H1 (cell line): ENCODE measurements around the gene THSD1. TPM values are rescaled to one million over a fixed set of nuclear protein-coding genes. Genes with fewer than 3 reads are reported as not detected.
"Not testable (repeated sequence)": the region's sequence is repeated elsewhere in the genome, so short reads cannot be mapped to it uniquely, and the experiment has no call there.

ENCODE experiments used
- CTCF ChIA-PET: fragments of 300-600 bp; sonication (Branson Sonifier 250); formaldehyde crosslinking; loops from one replicate; lab custom pipeline; 2021; ENCODE audit not compliant: partially characterized antibody; lab: Charles Lee
- POLR2A ChIA-PET: fragments of 300-600 bp; sonication (Branson Sonifier 250); formaldehyde crosslinking; loops from one replicate; lab custom pipeline; 2021; ENCODE audit warnings: inconsistent platforms; ENCODE audit not compliant: partially characterized antibody; lab: Charles Lee
- DNase-seq, 2 experiments: peaks; one replicate each; pipeline versions ENCODE4 v3.0.0 to v3.0.0-alpha.2; 2010 to 2022; ENCODE audit warnings: low spot score in 2 of 2, low read depth in 1 of 2, mixed read lengths in 1 of 2
- FAIRE-seq: peaks from 2 replicates; lab custom pipeline; 2011; peaks lifted over from hg19 to GRCh38; lab: Jason Lieb, UNC
- H2AFZ ChIP-seq: 2 replicates; pipeline ENCODE4 v1.8.1; 2012; ENCODE audit warnings: low read length, inconsistent platforms
- H2AK5ac ChIP-seq: 2 replicates; pipeline ENCODE4 v1.6.1; 2013; ENCODE audit warnings: low read depth, low read length
- H2BK120ac ChIP-seq: replicated peaks from 2 replicates; pipeline ENCODE3; 2013; ENCODE audit warnings: low read depth, low read length, inconsistent platforms
- H2BK12ac ChIP-seq: 2 replicates; pipeline ENCODE4 v1.6.1; 2013; ENCODE audit warnings: low read depth, low read length
- H2BK15ac ChIP-seq: 2 replicates; pipeline ENCODE4 v1.6.1; 2013; ENCODE audit warnings: low read length
- H2BK20ac ChIP-seq: 2 replicates; pipeline ENCODE4 v1.6.1; 2013; ENCODE audit warnings: low read length
- H2BK5ac ChIP-seq: 2 replicates; pipeline ENCODE4 v1.6.1; 2013; ENCODE audit warnings: low read depth, low read length
- H3K14ac ChIP-seq: 2 replicates; pipeline ENCODE4 v1.6.1; 2013; ENCODE audit warnings: inconsistent platforms; ENCODE audit not compliant: insufficient read length
- H3K18ac ChIP-seq: 2 replicates; pipeline ENCODE4 v1.6.1; 2013; ENCODE audit warnings: low read length; ENCODE audit errors: extremely low read depth
- H3K23ac ChIP-seq: 2 replicates; pipeline ENCODE4 v1.6.1; 2013; ENCODE audit warnings: inconsistent platforms; ENCODE audit not compliant: insufficient read length
- H3K23me2 ChIP-seq: 2 replicates; pipeline ENCODE4 v1.6.1; 2013; ENCODE audit warnings: low read depth, low read length
- H3K27ac ChIP-seq: 2 replicates; pipeline ENCODE4 v1.6.1; 2011; ENCODE audit warnings: low read depth, low read length, inconsistent platforms
- H3K27me3 ChIP-seq, 4 experiments: replicated peaks in 1 of 4; 1 replicate in 1 of 4; 2 replicates in 3 of 4; pipeline versions ENCODE4 v1.6.1 to v1.8.1; 2011 to 2013; ENCODE audit warnings: low read length in 3 of 4, mild to moderate bottlenecking in 3 of 4, inconsistent platforms in 2 of 4, mixed read lengths in 2 of 4, moderate library complexity in 1 of 4; ENCODE audit not compliant: control insufficient read depth in 3 of 4, insufficient read depth in 3 of 4; ENCODE audit errors: extremely low read depth in 1 of 4
- H3K36me3 ChIP-seq, 4 experiments: 2 replicates each; pipeline versions ENCODE4 v1.6.1 to v1.8.1; 2011 to 2013; ENCODE audit warnings: mild to moderate bottlenecking in 4 of 4, low read length in 3 of 4, moderate library complexity in 2 of 4, control low read depth in 1 of 4, inconsistent platforms in 1 of 4; ENCODE audit not compliant: insufficient read depth in 4 of 4, control insufficient read depth in 2 of 4
- H3K4ac ChIP-seq: replicated peaks from 2 replicates; pipeline ENCODE3; 2013; ENCODE audit warnings: low read length, low read depth, mixed read lengths, inconsistent platforms; ENCODE audit not compliant: insufficient read length
- H3K4me1 ChIP-seq, 4 experiments: replicated peaks in 1 of 4; 1 replicate in 1 of 4; 2 replicates in 3 of 4; pipeline versions ENCODE4 v1.6.1 to v1.8.1; 2011 to 2013; ENCODE audit warnings: low read length in 3 of 4, inconsistent platforms in 2 of 4, mixed read lengths in 1 of 4; ENCODE audit not compliant: insufficient read depth in 4 of 4, control insufficient read depth in 3 of 4
- H3K4me2 ChIP-seq, 2 experiments: 2 replicates each; pipeline versions ENCODE4 v1.6.1 to v1.8.1; 2011 to 2013; ENCODE audit warnings: low read depth in 2 of 2, low read length in 2 of 2, control low read depth in 1 of 2, inconsistent platforms in 1 of 2, mild to moderate bottlenecking in 1 of 2; ENCODE audit not compliant: insufficient read depth in 1 of 2
- H3K4me3 ChIP-seq, 4 experiments: fragments of 200-600, 300-600 bp in 1 of 4; sonication (generic), shearing (Covaris generic), sonication (Bioruptor Twin) in 1 of 4; 2 replicates each; pipeline versions ENCODE4 v1.5.1 to v1.8.1; 2011 to 2016; ENCODE audit warnings: low read length in 4 of 4, low read depth in 3 of 4, control low read depth in 2 of 4, inconsistent platforms in 2 of 4, mild to moderate bottlenecking in 2 of 4, mixed read lengths in 1 of 4, moderate library complexity in 1 of 4; ENCODE audit not compliant: insufficient read depth in 2 of 4; ENCODE audit errors: extremely low read depth in 1 of 4
- H3K56ac ChIP-seq: replicated peaks from 2 replicates; pipeline ENCODE3; 2013; ENCODE audit warnings: low read depth, mild to moderate bottlenecking, mixed read lengths, low read length, inconsistent platforms; ENCODE audit not compliant: insufficient read length
- H3K79me1 ChIP-seq: 2 replicates; pipeline ENCODE4 v1.6.1; 2013; ENCODE audit warnings: low read depth, low read length, control low read depth
- H3K79me2 ChIP-seq, 2 experiments: 2 replicates each; pipeline versions ENCODE4 v1.6.1 to v1.8.1; 2012 to 2013; ENCODE audit warnings: low read length in 2 of 2, mild to moderate bottlenecking in 2 of 2, inconsistent platforms in 1 of 2; ENCODE audit not compliant: insufficient read depth in 2 of 2, control insufficient read depth in 1 of 2
- H3K9ac ChIP-seq, 4 experiments: replicated peaks in 1 of 4; 1 replicate in 1 of 4; 2 replicates in 3 of 4; pipeline versions ENCODE4 v1.6.1 to v1.8.1; 2011 to 2013; ENCODE audit warnings: low read depth in 3 of 4, low read length in 3 of 4, control low read depth in 2 of 4, mild to moderate bottlenecking in 2 of 4, moderate library complexity in 2 of 4, inconsistent platforms in 1 of 4; ENCODE audit errors: extremely low read depth in 1 of 4
- H3K9me3 ChIP-seq, 2 experiments: 2 replicates each; pipeline versions ENCODE4 v1.6.1 to v1.8.1; 2012 to 2013; ENCODE audit warnings: mild to moderate bottlenecking in 2 of 2, moderate library complexity in 2 of 2, control low read depth in 1 of 2, inconsistent platforms in 1 of 2, low read depth in 1 of 2, low read length in 1 of 2, mixed read lengths in 1 of 2; ENCODE audit not compliant: insufficient read depth in 2 of 2
- H4K20me1 ChIP-seq, 2 experiments: replicated peaks in 1 of 2; 2 replicates each; pipeline versions ENCODE3 to v1.8.1; 2011 to 2013; ENCODE audit warnings: inconsistent platforms in 2 of 2, low read length in 2 of 2, mild to moderate bottlenecking in 1 of 2; ENCODE audit not compliant: insufficient read depth in 2 of 2, control insufficient read depth in 1 of 2
- H4K5ac ChIP-seq: 2 replicates; pipeline ENCODE4 v1.6.1; 2013; ENCODE audit warnings: low read length, low read depth, mixed read lengths, inconsistent platforms; ENCODE audit not compliant: insufficient read length
- H4K8ac ChIP-seq: 2 replicates; pipeline ENCODE4 v1.8.0; 2013; ENCODE audit warnings: mild to moderate bottlenecking, moderate library complexity, low read length, inconsistent platforms; ENCODE audit not compliant: insufficient read depth; ENCODE audit errors: extremely low read depth
- H4K91ac ChIP-seq: replicated peaks from 2 replicates; pipeline ENCODE3; 2013; ENCODE audit warnings: low read length, mixed read lengths, inconsistent platforms; ENCODE audit not compliant: insufficient read length
- WGBS, 2 experiments: shearing (Covaris generic) in 1 of 2; methylation state at CpG; one replicate each; pipeline versions ENCODE4 v1.1.6 to v1.1.7; 2013 to 2015; ENCODE audit warnings: low lambda C conversion rate in 2 of 2, mixed read lengths in 2 of 2, inconsistent platforms in 1 of 2, low coverage in 1 of 2, missing lambda C conversion rate in 1 of 2; ENCODE audit not compliant: insufficient replicate concordance in 2 of 2, insufficient coverage in 1 of 2, insufficient read length in 1 of 2; ENCODE audit errors: extremely low coverage in 1 of 2, missing lambda C conversion rate in 1 of 2; 5-methylcytosine and 5-hydroxymethylcytosine counted together
- polyA plus RNA-seq, 7 experiments: library from polyadenylated mRNA; depleted of rRNA in 3 of 7; stranded (reverse) in 5 of 7; unstranded in 2 of 7; fragments of >200 nt in 5 of 7; fragments of 200-250 nt in 2 of 7; gene quantifications; 1 replicate in 5 of 7; 2 replicates in 1 of 7; 4 replicates in 1 of 7; pipeline versions ENCODE4 v1.2.1 to v1.2.3, GENCODE V29; 2011 to 2013; ENCODE audit warnings: missing spikeins in 2 of 7, mixed read lengths in 2 of 7
- total RNA-seq: library from RNA; stranded (reverse); fragmentation: NEBNext Ultra II Directional; extraction: Animal tissue kit (Norgen Biotek cat#: 25700); gene quantifications from 2 replicates; pipeline ENCODE4 v1.2.1, GENCODE V29; 2021

THSD1 gene
- total and polyA plus RNA-seq, 2 of the 8 experiments (the other 6 are each of a cell fraction or from before 2014, with no cell fraction given), result 0.17 to 0.35 TPM

GRCh38 chr13:52407436-52407835, 1.5 kb upstream of the THSD1 start:
- not testable (repeated sequence) for H2BK15ac ChIP-seq, H3K9ac ChIP-seq, H3K4ac ChIP-seq, H4K91ac ChIP-seq, H3K36me3 ChIP-seq, H3K14ac ChIP-seq, H4K20me1 ChIP-seq, H3K23ac ChIP-seq, H2AFZ ChIP-seq, H2BK120ac ChIP-seq, H2BK20ac ChIP-seq, H3K79me1 ChIP-seq, H4K8ac ChIP-seq, H3K4me1 ChIP-seq, H4K5ac ChIP-seq, H3K4me2 ChIP-seq, H3K9me3 ChIP-seq, FAIRE-seq, H2BK5ac ChIP-seq, H3K23me2 ChIP-seq, DNase-seq, H3K56ac ChIP-seq, H3K18ac ChIP-seq, H2AK5ac ChIP-seq, H3K27ac ChIP-seq, H3K79me2 ChIP-seq, H2BK12ac ChIP-seq, H3K4me3 ChIP-seq
- H3K27me3 ChIP-seq, result peaks cover 3 to 30% (median 16%) of the 10 kb centered on the region in 4 experiments; a peak in 6 of 7 replicates
- 91% methylated on average over 11 of the region's 12 CpGs; no CpG with 5 or more reads in 1 of the 2 experiments for WGBS, 2 experiments
- CTCF ChIA-PET, result interaction anchor here (1.1 kb wide), 1 partner anchor 9 kb away, joined by 3 read pairs; no protein-coding TSS in a partner anchor
- POLR2A ChIA-PET, result interaction anchor here (1.0 kb wide), 1 partner anchor 9 kb away, joined by 5 read pairs; no protein-coding TSS in a partner anchor
